Skeletal muscle satellite cell (primary cell): ENCODE data around the gene G3BP2.
"Not testable (repeated sequence)": the region's sequence is repeated elsewhere in the genome, so short reads cannot be mapped to it uniquely, and the experiment has no call there.

ENCODE experiments used
- H3K27me3 ChIP-seq: 2 replicates; pipeline ENCODE4 v1.7.0; 2013; ENCODE audit warnings: low read length; ENCODE audit not compliant: control insufficient read depth, insufficient read depth
- H3K36me3 ChIP-seq: 2 replicates; pipeline ENCODE4 v1.7.0; 2013; ENCODE audit warnings: mild to moderate bottlenecking, control low read depth, low read length; ENCODE audit not compliant: insufficient read depth
- H3K4me1 ChIP-seq: 2 replicates; pipeline ENCODE4 v1.7.0; 2013; ENCODE audit warnings: low read length; ENCODE audit not compliant: control insufficient read depth, insufficient read depth
- H3K4me2 ChIP-seq: 2 replicates; pipeline ENCODE4 v1.7.0; 2013; ENCODE audit warnings: mild to moderate bottlenecking, low read length
- H3K4me3 ChIP-seq: 2 replicates; pipeline ENCODE4 v1.7.0; 2013; ENCODE audit warnings: low read length
- H3K9ac ChIP-seq: 2 replicates; pipeline ENCODE4 v1.7.0; 2013; ENCODE audit warnings: mild to moderate bottlenecking, low read depth, low read length, moderate library complexity
- H3K9me3 ChIP-seq: replicated peaks from 2 replicates; pipeline ENCODE4 v1.7.0; 2013; ENCODE audit warnings: mild to moderate bottlenecking, control low read depth, low read length

Gene G3BP2

DNA sequence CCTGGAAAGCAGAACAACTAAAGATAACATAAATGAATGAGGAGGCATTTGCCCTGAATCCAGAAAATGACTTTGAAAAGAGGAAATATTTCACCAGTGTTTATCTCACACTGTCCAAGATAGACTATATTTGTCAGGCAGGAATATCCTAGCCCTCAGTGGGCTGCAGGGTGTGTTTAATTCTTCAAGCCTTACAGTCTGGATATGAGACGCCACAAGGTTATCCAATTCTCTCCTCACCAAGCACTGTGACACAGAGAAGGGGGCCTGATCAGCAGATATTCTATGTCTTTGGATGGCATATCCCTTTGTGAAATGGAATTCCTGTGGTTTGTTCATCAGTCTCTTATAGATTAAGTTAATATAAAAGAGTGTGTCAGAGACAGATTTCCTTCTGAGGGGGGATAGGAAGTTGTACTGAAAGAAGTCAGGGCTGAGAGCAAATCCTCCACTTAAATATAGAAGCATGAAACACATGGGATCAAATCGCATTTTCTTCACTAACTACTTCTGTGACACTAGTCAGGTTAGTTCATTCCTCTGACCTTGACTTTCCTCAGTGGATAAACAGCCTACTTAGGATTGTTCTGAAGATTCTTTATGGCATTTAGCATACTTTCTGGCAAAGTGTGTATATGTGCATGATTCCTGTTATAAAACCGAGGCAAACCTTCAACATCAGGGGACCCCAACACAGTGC is 6.8 kb upstream of the G3BP2 start:
- no peak overlapping the region for H3K4me3 ChIP-seq
- H3K27me3 ChIP-seq = no peaks in the 10 kb centered on the region
- H3K9me3 ChIP-seq = no peaks in the 10 kb centered on the region
- H3K36me3 ChIP-seq = no peaks in the 10 kb centered on the region
- H3K4me2 ChIP-seq = no peak overlapping the region
- no peaks in the 10 kb centered on the region for H3K4me1 ChIP-seq
- no peak overlapping the region for H3K9ac ChIP-seq

DNA sequence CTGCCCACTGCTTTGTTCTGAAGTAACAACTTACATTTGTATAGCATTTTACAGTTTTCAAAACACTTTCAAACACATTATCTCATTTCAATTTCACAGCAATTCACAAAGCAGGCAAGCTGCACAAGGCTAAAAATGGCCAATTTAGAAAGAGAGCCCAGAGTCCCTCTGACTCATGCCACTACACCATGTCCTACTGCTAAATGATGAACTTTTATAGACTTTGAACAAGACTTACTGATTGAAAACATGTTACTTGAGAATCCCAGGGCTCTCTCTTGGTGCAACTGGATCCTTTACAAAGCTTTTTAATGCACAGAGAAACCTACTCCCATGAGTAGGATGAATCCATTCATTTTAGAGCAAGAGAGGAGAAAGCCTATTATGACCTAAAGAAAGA is 5.8 kb upstream of the G3BP2 start:
- H3K4me1 ChIP-seq = peaks cover 2% of the 10 kb centered on the region

DNA sequence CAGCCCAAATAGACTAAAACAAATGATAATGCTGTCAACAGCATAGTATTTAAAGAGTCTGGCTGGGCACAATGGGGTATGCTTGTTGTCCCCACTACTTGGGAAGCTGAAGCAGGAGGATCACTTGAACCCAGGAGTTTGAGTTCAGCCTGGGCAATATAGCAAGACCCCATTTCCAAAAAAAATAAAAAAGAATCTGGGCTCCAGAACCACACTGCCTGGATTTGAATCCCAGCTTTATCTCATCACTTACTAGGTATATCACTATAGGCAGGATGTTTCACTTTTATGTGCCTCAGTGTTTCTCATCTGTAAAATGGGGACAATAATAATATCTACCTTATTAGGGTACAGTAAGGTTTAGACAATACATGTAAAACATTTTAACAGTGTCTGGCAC is 5.3 kb upstream of the G3BP2 start:
- Histone ChIP-seq H3K36me3 (no peaks in the 10 kb centered on the region), H3K27me3 (no peaks in the 10 kb centered on the region), H3K9ac (no peak overlapping the region), H3K9me3 (no peaks in the 10 kb centered on the region), H3K4me3 (no peak overlapping the region), H3K4me1 (peaks cover 6% of the 10 kb centered on the region), H3K4me2 (no peak overlapping the region)

More for the DNA sequence above, 5.8 kb upstream of the G3BP2 start:
- Histone ChIP-seq H3K9ac (no peak overlapping the region), H3K36me3 (no peaks in the 10 kb centered on the region), H3K4me2 (no peak overlapping the region), H3K9me3 (no peaks in the 10 kb centered on the region), H3K4me3 (no peak overlapping the region), H3K27me3 (no peaks in the 10 kb centered on the region)

GRCh38 chr4:75675004-75675531 is 1.9 kb upstream of the G3BP2 start:
- Histone ChIP-seq H3K9me3 (no peaks in the 10 kb centered on the region), H3K4me3 (no peak overlapping the region), H3K4me1 (peaks cover 20% of the 10 kb centered on the region), H3K27me3 (no peaks in the 10 kb centered on the region), H3K9ac (no peak overlapping the region), H3K4me2 (no peak overlapping the region), H3K36me3 (no peaks in the 10 kb centered on the region)

DNA sequence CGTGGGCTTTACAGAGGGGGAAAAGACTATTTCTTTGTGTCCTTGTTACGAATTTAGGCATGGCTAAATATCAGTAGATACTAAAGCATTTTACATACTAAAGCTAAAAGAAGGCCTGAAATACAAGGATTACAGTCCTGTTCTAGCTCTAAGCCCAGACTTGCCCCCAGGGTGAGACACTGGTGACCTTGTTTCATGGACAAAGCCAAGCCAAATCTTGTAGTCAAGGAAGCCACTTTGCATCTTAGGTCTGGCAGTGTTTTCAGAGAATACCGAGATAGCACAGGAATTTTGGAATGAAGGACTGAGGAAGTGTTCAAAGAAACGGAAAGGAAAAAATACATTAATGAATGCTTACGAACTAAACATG is 733 bp upstream of the G3BP2 start:
- peak overlapping the region; percentile 82 for H3K4me2 ChIP-seq
- peak overlapping the region; percentile 95 for H3K9ac ChIP-seq
- no peaks in the 10 kb centered on the region for H3K36me3 ChIP-seq
- no peaks in the 10 kb centered on the region for H3K27me3 ChIP-seq
- no peaks in the 10 kb centered on the region for H3K9me3 ChIP-seq
- peak overlapping the region; percentile 86 for H3K4me3 ChIP-seq
- H3K4me1 ChIP-seq = peaks cover 22% of the 10 kb centered on the region

DNA sequence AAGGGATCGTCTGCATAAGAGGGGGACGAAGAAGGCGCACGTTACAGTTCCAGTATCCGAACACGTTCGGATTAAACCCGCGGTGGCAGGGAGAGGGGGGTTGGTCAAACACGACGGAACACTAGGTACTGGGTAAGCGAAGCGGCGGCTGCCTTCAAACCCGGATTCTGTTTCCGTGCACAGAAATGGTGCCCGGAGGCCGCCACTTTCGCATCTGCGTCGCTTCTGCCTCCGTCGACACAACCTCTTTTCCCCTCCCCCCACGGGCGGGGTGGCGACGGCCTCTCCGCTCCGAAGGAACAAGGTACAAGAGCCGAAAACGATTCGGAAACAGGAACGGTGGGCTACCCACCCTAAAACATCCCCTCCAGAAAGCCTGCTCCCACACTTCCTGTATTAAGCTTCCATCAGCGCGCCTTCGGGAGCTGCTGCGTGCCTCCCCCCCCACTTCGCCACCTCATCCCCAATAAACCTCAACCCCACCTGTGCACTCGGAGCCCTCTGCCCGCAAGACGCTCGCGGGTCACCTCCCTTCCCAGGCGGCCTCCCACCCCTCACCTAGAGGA is 667 bp downstream of the G3BP2 start:
- Histone ChIP-seq H3K4me3 (peak overlapping the region; percentile 86), H3K4me2 (peak overlapping the region; percentile 82), H3K36me3 (no peaks in the 10 kb centered on the region), H3K9me3 (no peaks in the 10 kb centered on the region), H3K4me1 (peaks cover 22% of the 10 kb centered on the region), H3K9ac (peak overlapping the region; percentile 95), H3K27me3 (no peaks in the 10 kb centered on the region)

DNA sequence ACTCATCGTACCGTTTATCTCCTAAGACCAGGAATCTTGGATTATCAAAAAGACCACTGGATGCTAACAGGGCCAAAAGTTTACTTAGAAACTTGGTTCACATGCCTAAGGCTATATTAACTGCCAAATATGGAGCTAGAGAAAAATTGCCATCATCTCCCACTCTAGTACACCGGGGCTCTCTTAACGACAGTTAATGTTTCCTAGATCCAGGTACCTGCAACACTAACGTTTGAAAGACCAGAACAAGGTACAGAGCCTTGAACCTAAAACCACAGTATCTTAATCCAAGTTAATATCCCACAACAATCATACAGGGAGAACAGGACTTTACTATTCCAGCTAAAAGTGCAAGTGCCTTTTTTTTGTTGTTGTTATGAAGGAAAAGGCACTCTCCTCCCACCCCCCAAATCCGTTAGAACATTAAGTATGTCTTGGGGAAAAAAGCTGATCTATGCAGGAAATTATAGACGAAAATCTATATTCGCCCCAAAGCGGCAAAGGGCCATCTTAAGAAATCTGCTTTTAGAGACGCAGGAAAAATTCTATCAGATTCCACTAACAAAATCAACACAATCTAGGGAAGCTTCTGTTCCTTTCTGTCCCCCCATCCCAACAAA is 1.3 kb downstream of the G3BP2 start:
- Histone ChIP-seq H3K4me3 (peak overlapping the region; percentile 86), H3K4me2 (peak overlapping the region; percentile 82), H3K9me3 (no peaks in the 10 kb centered on the region), H3K27me3 (no peaks in the 10 kb centered on the region), H3K36me3 (no peaks in the 10 kb centered on the region), H3K9ac (peak overlapping the region; percentile 95), H3K4me1 (peaks cover 22% of the 10 kb centered on the region)

- no peaks in the 10 kb centered on the region for H3K9me3 ChIP-seq
- peaks cover 22% of the 10 kb centered on the region for H3K4me1 ChIP-seq
- H3K9ac ChIP-seq = no peak overlapping the region
- no peak overlapping the region for H3K4me2 ChIP-seq
- no peak overlapping the region for H3K4me3 ChIP-seq
- H3K36me3 ChIP-seq = no peaks in the 10 kb centered on the region
- no peaks in the 10 kb centered on the region for H3K27me3 ChIP-seq
Observed at GRCh38 chr4:75668596-75668995, 4.6 kb downstream of the G3BP2 start.

GRCh38 chr4:75667636-75668035 is 5.6 kb downstream of the G3BP2 start:
- H3K4me1 ChIP-seq = peaks cover 22% of the 10 kb centered on the region
- not testable (repeated sequence) for H3K27me3 ChIP-seq, H3K9ac ChIP-seq, H3K4me2 ChIP-seq, H3K9me3 ChIP-seq, H3K36me3 ChIP-seq, H3K4me3 ChIP-seq

- H3K9me3 ChIP-seq = no peaks in the 10 kb centered on the region
- peaks cover 17% of the 10 kb centered on the region for H3K4me1 ChIP-seq
- peaks cover 2% of the 10 kb centered on the region for H3K36me3 ChIP-seq
- H3K27me3 ChIP-seq = no peaks in the 10 kb centered on the region
- H3K9ac ChIP-seq = no peak overlapping the region
- H3K4me2 ChIP-seq = peak overlapping the region; percentile 15
- no peak overlapping the region for H3K4me3 ChIP-seq
Observed at GRCh38 chr4:75666299-75666698, 6.9 kb downstream of the G3BP2 start.

DNA sequence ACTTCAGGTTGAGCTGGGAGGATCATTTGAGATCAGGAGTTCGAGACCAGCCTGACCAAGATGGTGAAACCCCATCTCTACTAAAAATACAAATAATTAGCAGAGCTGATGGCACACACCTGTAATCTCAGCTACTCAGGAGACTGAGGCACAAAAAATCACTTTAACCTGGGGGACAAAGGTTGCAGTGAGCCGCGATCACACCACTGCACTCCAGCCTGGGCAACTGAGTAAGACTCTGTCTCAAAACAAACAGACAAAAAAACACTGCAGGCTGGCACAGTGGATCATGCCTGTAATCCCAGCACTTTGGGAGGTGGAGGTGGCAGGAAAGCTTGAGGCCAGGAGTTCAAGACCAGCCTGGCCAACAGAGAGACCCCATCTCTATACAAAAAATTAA is 8.6 kb downstream of the G3BP2 start:
- H3K36me3 ChIP-seq, H3K4me1 ChIP-seq, H3K27me3 ChIP-seq, H3K4me2 ChIP-seq, H3K9me3 ChIP-seq, H3K9ac ChIP-seq, H3K4me3 ChIP-seq: not testable (repeated sequence)
